ENCODE measurements around the gene ATP7A.
"Not testable (repeated sequence)": the region's sequence is repeated elsewhere in the genome, so short reads cannot be mapped to it uniquely, and the experiment has no call there.

ATP7A gene
- 32.8 to 73.0 (median 53.5) reads per million in 4 experiments for total RNA-seq

- DNase-seq = peak; percentile 84
Measured at GRCh38 chrX:77910108-77910840, at the start of gene ATP7A. Gene ATP7A (plus strand): TSS chrX:77910693. CDS start chrX:77971642, 60,949 bp downstream.

- DNase-seq = no peak
Measured at GRCh38 chrX:77875372-77875771, 35.1 kb upstream of the ATP7A start.

DNA sequence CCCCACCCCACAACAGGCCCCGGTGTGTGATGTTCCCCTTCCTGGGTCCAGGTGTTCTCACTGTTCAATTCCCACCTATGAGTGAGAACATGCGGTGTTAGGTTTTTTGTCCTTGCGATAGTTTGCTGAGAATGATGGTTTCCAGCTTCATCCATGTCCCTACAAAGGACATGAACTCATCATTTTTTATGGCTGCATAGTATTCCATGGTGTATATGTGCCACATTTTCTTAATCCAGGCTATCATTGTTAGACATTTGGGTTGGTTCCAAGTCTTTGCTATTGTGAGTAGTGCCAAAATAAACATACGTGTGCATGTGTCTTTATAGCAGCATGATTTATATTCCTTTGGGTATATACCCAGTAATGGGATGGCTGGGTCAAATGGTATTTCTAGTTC lies 29.1 kb upstream of the ATP7A start:
- not testable (repeated sequence) for DNase-seq

DNA sequence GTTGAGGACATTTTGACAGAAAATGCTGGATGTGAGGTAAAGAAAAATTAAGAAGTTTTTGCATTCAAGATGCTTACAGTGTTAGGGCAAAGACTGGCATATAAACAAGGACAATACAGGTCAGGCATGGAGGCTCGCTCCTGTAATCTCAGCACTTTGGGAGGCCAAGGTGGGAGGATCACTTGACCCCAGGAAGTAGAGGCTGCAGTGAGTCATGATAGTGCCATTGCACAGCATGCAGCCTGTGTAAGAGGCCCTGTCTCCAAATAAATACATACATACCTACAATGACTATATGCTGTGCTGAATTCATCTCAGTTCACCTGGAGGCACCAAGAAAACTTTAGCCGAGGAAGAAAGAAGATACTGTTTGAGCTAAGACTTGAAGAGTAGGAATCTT lies 17.6 kb upstream of the ATP7A start:
- no peak for DNase-seq

DNA sequence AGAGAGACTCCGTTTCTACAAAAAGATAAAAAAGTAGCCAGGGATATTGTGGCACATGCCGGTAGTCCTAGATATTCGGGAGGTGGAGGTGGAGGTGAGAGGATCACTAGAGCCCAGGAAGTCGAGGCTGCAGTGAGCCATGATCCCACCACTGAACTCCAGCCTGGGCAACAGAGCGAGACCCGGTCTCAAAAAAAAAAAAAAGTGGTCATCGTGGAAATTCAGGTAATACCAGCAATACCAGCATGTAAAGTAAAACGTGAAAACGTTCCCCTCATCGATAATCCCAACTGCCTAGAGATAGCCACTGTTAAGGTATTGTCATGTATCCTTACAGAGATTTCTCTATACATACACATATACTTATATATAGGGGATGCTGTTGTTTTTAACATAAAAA lies 16.8 kb upstream of the ATP7A start:
- no peak for DNase-seq

DNA sequence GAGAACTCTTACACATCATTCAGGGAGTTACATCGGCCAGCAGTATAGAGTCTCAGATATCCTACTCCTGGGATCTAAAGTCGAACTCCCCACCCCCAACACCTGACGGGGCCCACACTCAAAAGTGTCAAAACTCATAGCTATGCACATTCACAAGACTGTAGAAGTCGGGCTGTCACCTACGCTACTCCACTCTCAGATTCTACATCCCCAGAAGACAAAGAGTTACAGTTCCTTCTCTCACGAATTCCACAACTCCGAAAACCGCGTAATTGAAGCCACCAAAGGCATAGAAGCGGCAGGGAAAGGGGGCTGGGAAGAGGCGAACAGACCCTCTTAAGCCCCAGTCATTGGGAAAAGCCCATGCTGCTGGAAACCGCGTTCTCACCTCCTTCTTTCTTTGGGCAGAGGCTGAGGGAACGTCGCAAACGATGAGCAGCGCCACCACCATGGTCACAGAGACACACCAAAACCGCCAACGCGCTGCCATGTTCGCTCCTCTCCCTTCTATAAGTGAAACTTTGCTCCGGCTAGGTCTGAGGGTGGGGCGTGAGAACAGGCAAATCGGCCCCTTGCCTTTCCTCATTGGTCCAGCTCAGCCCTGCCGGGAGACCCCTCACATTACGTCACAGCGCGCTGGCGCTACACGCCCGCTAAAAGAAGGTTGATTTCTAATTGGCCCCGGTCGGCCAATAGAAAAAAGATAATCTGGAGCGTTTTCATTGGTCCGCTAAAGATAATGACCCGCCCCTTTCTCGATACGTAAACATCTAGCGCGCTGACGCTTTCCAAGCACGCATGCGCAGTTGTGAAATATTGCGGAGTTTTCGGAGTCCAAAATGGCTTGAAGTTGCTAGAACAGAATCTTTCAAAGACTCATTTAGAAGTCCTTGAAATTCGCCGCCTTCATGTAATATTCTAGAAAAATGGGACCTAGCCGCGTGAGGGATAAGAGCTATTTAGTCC lies 15.3 kb upstream of the ATP7A start, which contains the start of gene MAGT1:
MAGT1 (minus strand) TSS at position 515 of the 966 bp plus-strand sequence; CDS start at position 490, 25 bp downstream.
- peak; percentile 94 for DNase-seq

- peak; percentile 49 for DNase-seq
Measured at GRCh38 chrX:77899081-77899828, 11.2 kb upstream of the ATP7A start, which contains the start of gene COX7B. Gene COX7B (plus strand): TSS chrX:77899468. CDS start chrX:77899554, 86 bp downstream.

DNA sequence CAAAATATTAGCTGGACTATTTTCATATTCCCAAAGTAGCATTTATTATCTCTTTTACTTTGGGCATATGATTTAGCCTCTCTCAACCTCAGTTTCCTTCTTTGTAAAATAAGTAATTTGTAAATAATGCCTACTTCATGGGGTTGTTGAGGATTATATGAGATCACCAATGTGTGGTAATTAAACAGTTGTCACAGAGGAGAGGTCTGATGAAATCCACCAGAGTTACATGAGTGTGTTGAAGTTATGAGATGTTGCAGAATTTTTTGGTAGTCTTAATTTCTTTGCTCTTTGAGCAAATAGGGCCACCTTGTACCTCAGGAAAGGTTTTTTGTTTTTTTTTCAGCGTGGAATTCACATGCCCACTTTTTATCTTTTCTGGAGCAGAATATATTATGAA lies 9.8 kb upstream of the ATP7A start:
- DNase-seq = no peak

DNA sequence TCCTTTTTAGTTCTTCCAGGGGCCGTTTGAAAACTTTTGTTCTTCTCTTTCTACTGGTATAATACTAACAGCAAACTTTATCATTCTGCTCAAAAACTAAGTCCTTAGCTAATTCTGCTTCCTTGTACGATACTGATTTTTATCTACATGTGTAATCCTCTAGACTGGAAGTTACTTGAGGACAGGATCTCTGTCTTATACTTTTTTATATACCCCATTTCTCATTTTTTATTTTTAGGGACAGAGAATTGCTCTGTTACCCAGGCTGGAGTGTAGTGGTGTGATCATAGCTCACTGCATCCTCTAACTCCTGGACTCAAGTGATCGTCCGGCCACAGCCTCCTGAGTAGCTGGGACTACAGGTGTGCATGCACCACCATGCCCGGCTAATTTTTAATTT lies 9.0 kb upstream of the ATP7A start:
- DNase-seq = no peak

- DNase-seq = no peak
Measured at GRCh38 chrX:77917294-77917933, 6.9 kb downstream of the ATP7A start.

DNA sequence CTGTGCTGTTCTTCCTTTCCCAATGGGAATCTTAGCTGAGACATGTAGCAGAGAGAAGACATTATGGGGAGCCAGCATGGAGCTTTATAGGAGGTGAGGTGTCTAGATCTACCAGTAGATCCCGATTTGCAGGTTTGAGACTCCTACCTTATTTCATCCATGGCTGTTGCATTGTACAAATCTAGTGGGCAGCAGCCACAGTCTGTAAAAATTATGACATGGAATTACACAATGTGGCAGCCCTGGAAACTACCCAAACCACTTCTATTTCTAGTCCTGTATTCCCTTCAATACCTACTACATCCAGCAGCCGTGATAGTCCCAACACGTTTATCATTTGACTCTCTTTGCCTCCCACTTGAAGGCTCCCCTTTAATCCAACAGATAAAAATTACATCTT lies 8.1 kb downstream of the ATP7A start:
- no peak for DNase-seq

DNA sequence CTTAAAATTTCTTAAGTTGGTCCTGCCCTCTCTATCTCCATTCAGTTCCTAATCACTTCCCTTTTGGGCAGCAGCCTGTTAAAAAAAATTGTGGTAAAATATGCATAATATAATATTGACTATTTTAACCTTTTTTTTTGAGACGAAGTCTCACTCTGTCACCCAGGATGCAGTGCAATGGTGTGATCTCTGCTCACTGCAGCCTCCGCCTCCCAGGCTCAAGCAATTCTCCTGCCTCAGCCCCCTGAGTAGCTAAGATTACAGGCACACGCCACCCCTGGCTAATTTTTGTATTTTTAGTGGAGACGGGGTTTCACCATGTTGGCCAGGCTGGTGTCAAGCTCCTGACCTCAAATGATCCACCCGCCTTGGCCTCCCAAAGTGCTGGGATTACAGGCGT lies 8.9 kb downstream of the ATP7A start:
- not testable (repeated sequence) for DNase-seq

DNA sequence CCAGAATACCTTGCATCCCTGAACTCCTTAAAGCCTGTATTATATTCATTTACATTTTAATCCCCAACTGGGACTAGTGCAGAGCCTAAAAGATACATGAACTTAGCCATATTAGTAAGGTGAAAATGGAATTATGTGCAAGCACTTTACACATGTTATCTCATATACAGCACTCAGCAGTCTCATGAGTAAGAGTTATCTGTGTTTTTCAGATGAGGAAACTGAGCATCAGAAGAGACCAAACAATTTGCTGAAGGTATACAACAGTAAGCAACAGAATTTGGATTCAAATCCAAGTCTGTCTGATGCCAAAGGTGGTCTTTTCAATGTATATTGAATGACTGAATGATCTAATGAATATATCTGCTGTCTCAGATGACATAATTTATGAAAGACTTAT lies 12.3 kb downstream of the ATP7A start:
- no peak for DNase-seq

- DNase-seq = no peak
Measured at GRCh38 chrX:77924320-77924859, 13.9 kb downstream of the ATP7A start.

DNA sequence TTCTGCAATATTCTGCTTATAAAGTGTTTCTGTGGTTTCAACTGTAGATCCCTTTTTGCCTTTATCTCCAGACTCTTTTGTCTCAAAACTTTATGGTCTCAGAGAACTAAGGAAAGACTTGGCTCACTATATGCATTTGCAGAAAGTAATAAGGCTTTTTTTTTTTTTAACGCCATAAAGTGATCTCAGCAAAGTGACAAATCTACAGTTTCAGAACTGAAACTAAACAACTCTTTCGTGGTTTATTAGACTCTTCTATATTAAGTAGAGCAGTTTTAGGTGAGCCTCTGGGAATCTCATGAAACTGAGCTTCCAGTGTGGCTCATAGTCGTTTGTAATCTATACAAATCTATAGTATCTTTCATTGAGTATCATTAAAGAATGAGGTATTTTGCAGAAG lies 15.3 kb downstream of the ATP7A start:
- no peak for DNase-seq

DNA sequence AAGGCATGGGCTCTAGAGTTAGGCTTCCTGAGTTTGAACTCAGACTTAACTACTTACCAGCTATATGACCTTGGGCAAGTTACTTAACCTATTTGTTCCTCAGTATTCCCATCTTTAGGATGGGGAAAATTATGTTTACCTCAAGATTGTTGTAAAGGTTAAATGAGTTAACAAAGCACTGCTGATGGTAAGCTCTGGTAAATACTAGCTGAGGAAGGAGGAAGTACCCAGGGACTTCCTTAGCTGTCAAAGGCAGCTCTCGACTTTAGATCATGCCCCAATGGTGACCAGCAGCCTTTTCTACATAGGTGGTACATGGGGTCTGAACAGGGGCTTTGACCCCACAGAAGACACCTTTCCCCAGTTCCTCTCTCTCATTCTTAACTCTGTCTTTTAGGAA lies 20.1 kb downstream of the ATP7A start:
- DNase-seq = no peak

- DNase-seq = no peak
Measured at GRCh38 chrX:77935886-77936285, 25.4 kb downstream of the ATP7A start.

GRCh38 chrX:77936299-77936698 lies 25.8 kb downstream of the ATP7A start:
- DNase-seq = no peak

- DNase-seq = no peak
Measured at GRCh38 chrX:77937291-77937690, 26.8 kb downstream of the ATP7A start.

GRCh38 chrX:77938083-77938680 lies 27.7 kb downstream of the ATP7A start:
- DNase-seq = no peak

DNA sequence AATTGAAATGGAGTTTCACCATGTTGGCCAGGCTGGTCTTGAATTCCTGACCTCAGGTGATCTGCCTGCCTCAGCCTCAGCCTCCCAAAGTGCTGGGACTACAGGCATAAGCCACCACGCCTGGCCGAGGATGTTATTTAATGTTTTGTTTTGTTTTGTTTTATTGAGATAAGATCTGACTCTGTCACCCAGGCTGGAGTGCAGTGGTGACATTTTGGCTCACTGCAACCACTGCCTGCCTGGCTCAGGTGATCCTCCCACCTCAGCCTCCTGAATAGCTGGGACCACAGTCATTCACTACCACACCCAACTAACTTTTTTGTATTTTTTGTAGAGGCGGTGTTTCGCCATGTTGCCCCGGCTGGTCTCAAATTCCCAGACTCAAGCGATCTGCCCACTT lies 34.5 kb downstream of the ATP7A start:
- DNase-seq = not testable (repeated sequence)

Measured in effector CD8-positive, alpha-beta T cell (primary cell).